Neural progenitor cell (in vitro differentiated cells): Measurements from ENCODE around the gene XRCC2.

Source experiments
- EZH2 ChIP-seq: fragments of 200-600 bp; sonication (generic); IDR thresholded peaks from 2 replicates; pipeline ENCODE4 v1.6.1; 2017; ENCODE audit warnings: antibody characterized with exemption, mild to moderate bottlenecking, moderate library complexity
- EZH2phosphoT487 ChIP-seq: fragments of 200-600 bp; sonication (generic); IDR thresholded peaks from 2 replicates; pipeline ENCODE4 v1.6.1; 2017; ENCODE audit warnings: antibody characterized with exemption
- TF ChIP-seq, protein P1 (sequence below): fragments of 200-600 bp; sonication (generic); IDR thresholded peaks from 2 replicates; pipeline ENCODE4 v1.5.1; 2017; ENCODE audit warnings: antibody characterized with exemption, mild to moderate bottlenecking

DNA sequence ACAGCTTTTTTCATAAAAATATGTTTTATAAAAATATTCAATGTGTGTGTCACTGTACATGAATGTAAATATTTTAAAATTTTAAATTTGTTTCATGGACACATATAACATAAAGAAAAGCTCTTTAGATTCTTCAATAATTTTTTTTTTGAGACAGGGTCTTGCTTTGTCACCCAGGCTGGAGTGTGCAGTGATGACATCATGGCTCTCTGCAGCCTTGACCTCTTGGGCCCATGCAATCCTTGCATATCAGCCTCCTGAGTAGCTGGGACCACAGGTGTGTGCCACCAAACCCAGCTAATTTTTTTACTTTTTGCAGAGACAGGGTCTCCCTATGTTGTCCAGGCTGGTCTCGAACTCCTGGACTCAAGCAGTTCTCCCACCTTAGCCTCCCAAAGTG, 9.9 kb downstream of the XRCC2 start:
- TF ChIP-seq EZH2 (no peak), EZH2phosphoT487 (no peak)
- TF ChIP-seq, protein P1, sequence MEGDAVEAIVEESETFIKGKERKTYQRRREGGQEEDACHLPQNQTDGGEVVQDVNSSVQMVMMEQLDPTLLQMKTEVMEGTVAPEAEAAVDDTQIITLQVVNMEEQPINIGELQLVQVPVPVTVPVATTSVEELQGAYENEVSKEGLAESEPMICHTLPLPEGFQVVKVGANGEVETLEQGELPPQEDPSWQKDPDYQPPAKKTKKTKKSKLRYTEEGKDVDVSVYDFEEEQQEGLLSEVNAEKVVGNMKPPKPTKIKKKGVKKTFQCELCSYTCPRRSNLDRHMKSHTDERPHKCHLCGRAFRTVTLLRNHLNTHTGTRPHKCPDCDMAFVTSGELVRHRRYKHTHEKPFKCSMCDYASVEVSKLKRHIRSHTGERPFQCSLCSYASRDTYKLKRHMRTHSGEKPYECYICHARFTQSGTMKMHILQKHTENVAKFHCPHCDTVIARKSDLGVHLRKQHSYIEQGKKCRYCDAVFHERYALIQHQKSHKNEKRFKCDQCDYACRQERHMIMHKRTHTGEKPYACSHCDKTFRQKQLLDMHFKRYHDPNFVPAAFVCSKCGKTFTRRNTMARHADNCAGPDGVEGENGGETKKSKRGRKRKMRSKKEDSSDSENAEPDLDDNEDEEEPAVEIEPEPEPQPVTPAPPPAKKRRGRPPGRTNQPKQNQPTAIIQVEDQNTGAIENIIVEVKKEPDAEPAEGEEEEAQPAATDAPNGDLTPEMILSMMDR = no peak
